Neuronal stem cell (in vitro differentiated cells): ENCODE results near the gene VPS35L.

Experiments used
- DNase-seq: peaks from one replicate; pipeline ENCODE4 v3.0.0-alpha.2; 2013; ENCODE audit warnings: low spot score
- H2AFZ ChIP-seq: one replicate; pipeline ENCODE4 v1.6.1; 2013; ENCODE audit warnings: mild to moderate bottlenecking, low read length, inconsistent platforms
- H2AK5ac ChIP-seq: 2 replicates; pipeline ENCODE4 v1.6.1; 2013; ENCODE audit warnings: low read depth, mild to moderate bottlenecking, inconsistent platforms, low read length, moderate library complexity, mixed read lengths
- H2BK120ac ChIP-seq: 2 replicates; pipeline ENCODE4 v1.6.1; 2013; ENCODE audit warnings: low read depth, mild to moderate bottlenecking, inconsistent platforms, low read length, moderate library complexity, mixed read lengths
- H2BK12ac ChIP-seq: one replicate; pipeline ENCODE4 v1.6.1; 2013; ENCODE audit warnings: low read length, inconsistent platforms
- H2BK15ac ChIP-seq: 2 replicates; pipeline ENCODE4 v1.6.1; 2013; ENCODE audit warnings: mild to moderate bottlenecking, low read length, inconsistent platforms, mixed read lengths
- H2BK5ac ChIP-seq: one replicate; pipeline ENCODE4 v1.6.1; 2013; ENCODE audit warnings: inconsistent platforms, mild to moderate bottlenecking, low read length, moderate library complexity
- H3K14ac ChIP-seq: one replicate; pipeline ENCODE4 v1.6.1; 2013; ENCODE audit warnings: low read length, inconsistent platforms
- H3K18ac ChIP-seq: 2 replicates; pipeline ENCODE4 v1.6.1; 2013; ENCODE audit warnings: low read length, inconsistent platforms
- H3K23ac ChIP-seq: 2 replicates; pipeline ENCODE4 v1.6.1; 2013; ENCODE audit warnings: low read depth, mild to moderate bottlenecking, mixed read lengths, low read length, inconsistent platforms; ENCODE audit not compliant: poor library complexity
- H3K27ac ChIP-seq: replicated peaks from 3 replicates; pipeline ENCODE4 v1.5.1; 2013; ENCODE audit warnings: low read length, inconsistent platforms
- H3K27me3 ChIP-seq, 3 experiments: 2 replicates each; pipeline ENCODE4 v1.6.1; 2013; ENCODE audit warnings: low read length in 3 of 3, mild to moderate bottlenecking in 2 of 3, inconsistent platforms in 1 of 3, low read depth in 1 of 3, mixed read lengths in 1 of 3, moderate library complexity in 1 of 3; ENCODE audit not compliant: control insufficient read depth in 3 of 3, insufficient read depth in 3 of 3
- H3K36me3 ChIP-seq, 2 donors: replicated peaks in 1 of 2; 2 replicates each; pipeline ENCODE4 v1.6.1; 2013; ENCODE audit warnings: low read length in 2 of 2; ENCODE audit not compliant: control insufficient read depth in 2 of 2, insufficient read depth in 2 of 2
- H3K4ac ChIP-seq: 2 replicates; pipeline ENCODE4 v1.6.1; 2013; ENCODE audit warnings: inconsistent platforms, mild to moderate bottlenecking, low read length, moderate library complexity
- H3K4me1 ChIP-seq, 2 donors: 1 replicate in 1 of 2; 2 replicates in 1 of 2; pipeline ENCODE4 v1.6.1; 2013; ENCODE audit warnings: low read length in 2 of 2, low read depth in 1 of 2; ENCODE audit not compliant: control insufficient read depth in 2 of 2, insufficient read depth in 1 of 2
- H3K4me2 ChIP-seq: one replicate; pipeline ENCODE4 v1.6.1; 2013; ENCODE audit warnings: mild to moderate bottlenecking, low read length, inconsistent platforms; ENCODE audit not compliant: insufficient read depth, poor library complexity, severe bottlenecking
- H3K4me3 ChIP-seq, 2 donors: 2 replicates each; pipeline ENCODE4 v1.5.1; 2013; ENCODE audit warnings: low read length in 2 of 2, mild to moderate bottlenecking in 2 of 2, inconsistent platforms in 1 of 2, moderate library complexity in 1 of 2
- H3K79me1 ChIP-seq: one replicate; pipeline ENCODE4 v1.6.1; 2013; ENCODE audit warnings: low read depth, mild to moderate bottlenecking, inconsistent platforms, low read length, moderate library complexity
- H3K9ac ChIP-seq: one replicate; pipeline ENCODE4 v1.6.1; 2013; ENCODE audit warnings: mild to moderate bottlenecking, low read depth, low read length, inconsistent platforms; ENCODE audit not compliant: poor library complexity
- H3K9me3 ChIP-seq, 2 donors: replicated peaks in 1 of 2; 2 replicates each; pipeline versions ENCODE3 to v1.6.1; 2013; ENCODE audit warnings: low read length in 2 of 2, mild to moderate bottlenecking in 2 of 2, inconsistent platforms in 1 of 2, low read depth in 1 of 2, mixed read lengths in 1 of 2, moderate library complexity in 1 of 2; ENCODE audit not compliant: control insufficient read depth in 2 of 2, insufficient read depth in 1 of 2
- H4K8ac ChIP-seq: one replicate; pipeline ENCODE4 v1.6.1; 2013; ENCODE audit warnings: low read depth, mild to moderate bottlenecking, inconsistent platforms, low read length, moderate library complexity
- H4K91ac ChIP-seq: one replicate; pipeline ENCODE4 v1.6.1; 2013; ENCODE audit warnings: low read length, low read depth, mild to moderate bottlenecking, inconsistent platforms; ENCODE audit not compliant: poor library complexity
- WGBS, 2 donors: extraction: QIAGEN DNeasy Blood & Tissue Kit; methylation state at CpG; one replicate each; pipeline ENCODE4 v1.1.7; 2013; ENCODE audit warnings: missing lambda C conversion rate in 2 of 2, mixed read lengths in 1 of 2; ENCODE audit not compliant: insufficient read length in 2 of 2, insufficient replicate concordance in 1 of 2; ENCODE audit errors: extremely low coverage in 2 of 2; 5-methylcytosine and 5-hydroxymethylcytosine counted together

VPS35L gene

GRCh38 chr16:19683453-19684236, 128.1 kb downstream of the VPS35L start:
- H3K9me3 ChIP-seq, result peaks cover 0 to 19% of the 10 kb centered on the region in 2 donors
- H3K36me3 ChIP-seq, result peaks cover 5 to 83% of the 10 kb centered on the region in 2 donors
- no peaks in the 10 kb centered on the region for H3K27me3 ChIP-seq
- peaks cover 3 to 6% of the 10 kb centered on the region in 2 donors for H3K4me1 ChIP-seq
- peaks cover 2% of the 10 kb centered on the region for H3K79me1 ChIP-seq
- no peak overlapping the region for H3K27ac ChIP-seq
- H3K18ac ChIP-seq, result no peak overlapping the region
- H3K9ac ChIP-seq, result no peak overlapping the region
- no peak overlapping the region for H2AFZ ChIP-seq
- no peak overlapping the region for H2BK12ac ChIP-seq
- H4K8ac ChIP-seq, result no peak overlapping the region
- H2BK120ac ChIP-seq, result no peak overlapping the region
- H3K14ac ChIP-seq, result no peak overlapping the region
- H3K4me2 ChIP-seq, result no peak overlapping the region
- H2BK15ac ChIP-seq, result no peak overlapping the region
- DNase-seq, result no peak
- H2BK5ac ChIP-seq, result no peak overlapping the region
- H3K4me3 ChIP-seq, result no peak overlapping the region
- no peak overlapping the region for H4K91ac ChIP-seq
- H3K23ac ChIP-seq, result no peak overlapping the region
- H3K4ac ChIP-seq, result no peak overlapping the region
- WGBS, 2 donors, result no CpG with 5 or more reads among the region's 6 CpGs
- H2AK5ac ChIP-seq, result no peak overlapping the region

DNA sequence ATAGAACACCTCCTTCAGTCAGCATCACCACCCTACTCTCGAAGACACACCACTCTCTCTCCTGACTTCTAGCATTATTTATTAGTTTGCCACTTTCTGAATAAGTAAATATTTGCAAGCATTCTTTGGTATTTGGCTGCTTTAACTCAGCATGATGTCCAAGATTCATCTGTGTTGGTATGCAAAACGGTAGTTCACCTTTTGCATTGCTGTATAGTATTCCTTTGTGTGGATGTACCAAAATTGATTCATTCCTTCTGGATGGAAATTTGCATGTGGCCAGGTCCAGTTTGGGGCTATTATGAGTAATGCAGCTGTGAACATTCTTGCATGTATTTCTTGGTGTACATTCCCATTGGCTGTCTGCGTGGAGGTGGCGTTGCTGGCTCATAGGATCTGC, 129.7 kb downstream of the VPS35L start:
- H3K27ac ChIP-seq, result no peak overlapping the region
- peaks cover 5 to 88% of the 10 kb centered on the region in 2 donors for H3K36me3 ChIP-seq
- no peak for DNase-seq
- no peak overlapping the region for H3K23ac ChIP-seq
- no peak overlapping the region for H2BK12ac ChIP-seq
- H2AK5ac ChIP-seq, result no peak overlapping the region
- no peak overlapping the region for H3K4ac ChIP-seq
- H4K91ac ChIP-seq, result no peak overlapping the region
- no peaks in the 10 kb centered on the region for H3K27me3 ChIP-seq
- peaks cover 2% of the 10 kb centered on the region for H3K79me1 ChIP-seq
- H3K9me3 ChIP-seq, result peaks cover 0 to 19% of the 10 kb centered on the region in 2 donors
- H3K9ac ChIP-seq, result no peak overlapping the region
- no peak overlapping the region for H2BK120ac ChIP-seq
- H2BK5ac ChIP-seq, result no peak overlapping the region
- no peak overlapping the region for H2AFZ ChIP-seq
- H3K14ac ChIP-seq, result no peak overlapping the region
- H3K4me2 ChIP-seq, result no peak overlapping the region
- H3K4me1 ChIP-seq, result peaks cover 3 to 6% of the 10 kb centered on the region in 2 donors
- H4K8ac ChIP-seq, result no peak overlapping the region
- WGBS, 2 donors, result no CpG with 5 or more reads among the region's 4 CpGs
- H2BK15ac ChIP-seq, result no peak overlapping the region
- no peak overlapping the region for H3K18ac ChIP-seq
- no peak overlapping the region for H3K4me3 ChIP-seq

GRCh38 chr16:19687279-19687678, 131.8 kb downstream of the VPS35L start:
- Histone ChIP-seq H3K23ac (no peak overlapping the region), H2AK5ac (no peak overlapping the region)

GRCh38 chr16:19688396-19689024, 133.0 kb downstream of the VPS35L start:
- Histone ChIP-seq H3K14ac (no peak overlapping the region), H3K27ac (no peak overlapping the region), H2BK5ac (no peak overlapping the region), H3K9ac (no peak overlapping the region), H2AFZ (no peak overlapping the region), H3K4me2 (no peak overlapping the region), H2AK5ac (no peak overlapping the region), H2BK15ac (no peak overlapping the region), H3K27me3 (no peaks in the 10 kb centered on the region), H3K18ac (peak overlapping the region; percentile 0), H2BK12ac (no peak overlapping the region), H3K4me1 (peaks cover 3 to 6% of the 10 kb centered on the region in 2 donors), H4K8ac (no peak overlapping the region), H4K91ac (no peak overlapping the region), H2BK120ac (no peak overlapping the region), H3K79me1 (peaks cover 2% of the 10 kb centered on the region), H3K36me3 (peaks cover 11 to 85% of the 10 kb centered on the region in 2 donors), H3K9me3 (peaks cover 0 to 15% of the 10 kb centered on the region in 2 donors), H3K23ac (no peak overlapping the region), H3K4me3 (no peak overlapping the region), H3K4ac (no peak overlapping the region)
- no peak for DNase-seq
- no CpG with 5 or more reads among the region's 18 CpGs for WGBS, 2 donors

More at GRCh38 chr16:19687279-19687678, 131.8 kb downstream of the VPS35L start:
- Histone ChIP-seq H3K4me3 (no peak overlapping the region), H2BK120ac (no peak overlapping the region), H3K4ac (no peak overlapping the region), H3K9me3 (peaks cover 0 to 19% of the 10 kb centered on the region in 2 donors), H2BK5ac (no peak overlapping the region), H2BK15ac (no peak overlapping the region), H2BK12ac (no peak overlapping the region), H3K4me1 (peaks cover 3 to 6% of the 10 kb centered on the region in 2 donors), H3K79me1 (peaks cover 2% of the 10 kb centered on the region), H3K9ac (no peak overlapping the region), H3K27ac (peak overlapping the region; percentile 62), H4K8ac (no peak overlapping the region), H3K4me2 (no peak overlapping the region), H2AFZ (no peak overlapping the region), H3K36me3 (peaks cover 10 to 89% of the 10 kb centered on the region in 2 donors), H3K18ac (no peak overlapping the region), H3K27me3 (no peaks in the 10 kb centered on the region), H3K14ac (no peak overlapping the region), H4K91ac (no peak overlapping the region)
- DNase-seq, result no peak
- no CpG with 5 or more reads among the region's 7 CpGs for WGBS, 2 donors
